ENCODE results near the gene SNX25.

GRCh38 chr4:185405296-185405999 lies 196.1 kb downstream of the SNX25 start:
- no peak for TF ChIP-seq ZZZ3 (IDR thresholded peaks at IDR 0.05; ENCODE audit: control insufficient read depth, insufficient read length, low read depth)
- TF ChIP-seq ZNF384 (IDR thresholded peaks at IDR 0.05; ENCODE audit: borderline replicate concordance, low read depth, low read length), result no peak
- no peak for TF ChIP-seq CTCF (IDR thresholded peaks at IDR 0.05 in 2 of 3, conservative IDR thresholded peaks at IDR 0.05 in 1 of 3; ENCODE audit: control insufficient read depth in 2 of 3, extremely low read depth in 1 of 3, insufficient read depth in 1 of 3, low read depth in 3 of 3, low read length in 3 of 3)
- no peak for TF ChIP-seq EED (IDR thresholded peaks at IDR 0.05; ENCODE audit: low read depth)
- TF ChIP-seq TARDBP (IDR thresholded peaks at IDR 0.05; ENCODE audit: borderline replicate concordance), result no peak
- TF ChIP-seq JUNB (IDR thresholded peaks at IDR 0.05), result peak; percentile 96
